Upper lobe of right lung (tissue), 1 donor: ENCODE data around the gene RPL22. TPM values are rescaled to one million over a fixed set of nuclear protein-coding genes. Genes with fewer than 3 reads are reported as not detected.
A peak's percentile ranks its signal among the peaks of the same experiment; 100 is the strongest.

ENCODE experiments used
- ATAC-seq: fragments of 200-7000 bp; cut with Tn5 transposase; one replicate; pipeline ENCODE4 v1.9.1; 2020; ENCODE audit warnings: mild to moderate bottlenecking, moderate library complexity
- DNase-seq: peaks from one replicate; pipeline ENCODE4 v3.0.0-alpha.2; 2020
- H3K27ac ChIP-seq: fragments of 200-600 bp; one replicate; pipeline ENCODE4 v1.8.0; 2022
- H3K27me3 ChIP-seq: fragments of 200-600 bp; one replicate; pipeline ENCODE4 v1.8.0; 2022; ENCODE audit warnings: mild to moderate bottlenecking
- H3K36me3 ChIP-seq: fragments of 200-600 bp; one replicate; pipeline ENCODE4 v1.8.0; 2022
- H3K4me1 ChIP-seq: fragments of 200-600 bp; one replicate; pipeline ENCODE4 v1.8.0; 2022
- H3K4me3 ChIP-seq: fragments of 200-600 bp; one replicate; pipeline ENCODE4 v1.8.0; 2022; ENCODE audit warnings: mild to moderate bottlenecking
- H3K9me3 ChIP-seq: fragments of 200-600 bp; one replicate; pipeline ENCODE4 v1.8.0; 2022
- CTCF ChIP-seq: fragments of 200-600 bp; IDR thresholded peaks from one replicate; pipeline ENCODE4 v1.8.0; 2022; ENCODE audit warnings: antibody characterized with exemption
- intact Hi-C: fragments of 100-400 bp; cut with DNase I; formaldehyde crosslinking; loops from one replicate; pipeline ENCODE4 v1.11.0; 2022
- total RNA-seq: library from RNA; stranded (reverse); fragmentation: NEBNext Ultra II Directional; extraction: Animal tissue kit (Norgen Biotek cat#: 25700); gene quantifications from one replicate; pipeline ENCODE4 v1.2.1, GENCODE V29; 2021
- donor health status: DM: no; HTN: yes; CAD: no; lungs with severe emphysema.

RPL22 gene
- total RNA-seq, 1 donor from 2014 or later: 308 TPM

GRCh38 chr1:6181347-6181770 lies 18.0 kb downstream of the RPL22 start:
- ATAC-seq: no peak
- DNase-seq: no peak

GRCh38 chr1:6180707-6181311 lies 18.6 kb downstream of the RPL22 start:
- intact Hi-C loops: no loop called here
- Histone ChIP-seq H3K27me3 (peaks cover 50% of the 10 kb centered on the region), H3K4me1 (peaks cover 16% of the 10 kb centered on the region), H3K27ac (no peak overlapping the region), H3K36me3 (peaks cover 16% of the 10 kb centered on the region), H3K4me3 (no peak overlapping the region), H3K9me3 (no peaks in the 10 kb centered on the region)
- no peak for TF ChIP-seq CTCF
- no peak for ATAC-seq
- DNase-seq: no peak

More at GRCh38 chr1:6181347-6181770, 18.0 kb downstream of the RPL22 start:
- peaks cover 19% of the 10 kb centered on the region for H3K36me3 ChIP-seq
- H3K4me1 ChIP-seq: peaks cover 16% of the 10 kb centered on the region
- no peak overlapping the region for H3K4me3 ChIP-seq
- no peak overlapping the region for H3K27ac ChIP-seq
- no peak for TF ChIP-seq CTCF
- intact Hi-C loops: no loop called here
- no peaks in the 10 kb centered on the region for H3K9me3 ChIP-seq
- peaks cover 46% of the 10 kb centered on the region for H3K27me3 ChIP-seq

- no peak within 1 kb of the TSS for H3K4me3 ChIP-seq
- no peaks in the 10 kb centered on the region for H3K9me3 ChIP-seq
- DNase-seq: no peak
- no peak for TF ChIP-seq CTCF
- ATAC-seq: no peak
- H3K27me3 ChIP-seq: peaks cover 50% of the 10 kb centered on the region
- no peak within 1 kb of the TSS for H3K27ac ChIP-seq
- H3K4me1 ChIP-seq: peaks cover 16% of the 10 kb centered on the region
- H3K36me3 ChIP-seq: peaks cover 11% of the 10 kb centered on the region
- intact Hi-C loops: no loop called here
These were observed 19.1 kb downstream of the RPL22 start, which contains the start of gene CHD5 for GRCh38 chr1:6180268-6180706. CHD5 (minus strand) TSS chr1:6180321; CDS start chr1:6180023, 298 bp downstream.

GRCh38 chr1:6179564-6180175 lies 19.7 kb downstream of the RPL22 start:
- peaks cover 50% of the 10 kb centered on the region for H3K27me3 ChIP-seq
- DNase-seq (no peak), ATAC-seq (no peak)
- no peak for TF ChIP-seq CTCF
- intact Hi-C loops: no loop called here
- H3K4me3 ChIP-seq: no peak overlapping the region
- H3K27ac ChIP-seq: no peak overlapping the region
- no peaks in the 10 kb centered on the region for H3K9me3 ChIP-seq
- H3K36me3 ChIP-seq: peaks cover 5% of the 10 kb centered on the region
- peaks cover 16% of the 10 kb centered on the region for H3K4me1 ChIP-seq

- Histone ChIP-seq H3K36me3 (no peaks in the 10 kb centered on the region), H3K9me3 (no peaks in the 10 kb centered on the region), H3K27ac (no peak overlapping the region), H3K4me1 (peaks cover 16% of the 10 kb centered on the region), H3K4me3 (no peak overlapping the region), H3K27me3 (peaks cover 50% of the 10 kb centered on the region)
- no peak for TF ChIP-seq CTCF
- ATAC-seq (peak; percentile 6), DNase-seq (peak; percentile 61)
- intact Hi-C loops: no loop called here
These were observed 20.4 kb downstream of the RPL22 start for GRCh38 chr1:6178751-6179563.
